AG04449 (cell line): ENCODE results near the gene SLC25A47.
"Not testable (repeated sequence)": the region's sequence is repeated elsewhere in the genome, so short reads cannot be mapped to it uniquely, and the experiment has no call there.

Source experiments
- CTCF ChIA-PET: fragments of 350-600 bp; formaldehyde crosslinking; extraction: SDS; loops from one replicate; lab custom pipeline; 2021; ENCODE audit warnings: antibody characterized with exemption; lab: Yijun Ruan, JAX
- POLR2A ChIA-PET: fragments of 400-600, 350-600 bp; formaldehyde crosslinking; extraction: SDS; loops from one replicate; lab custom pipeline; 2020; ENCODE audit warnings: antibody characterized with exemption, inconsistent platforms; lab: Yijun Ruan, JAX
- DNase-seq: peaks from one replicate; pipeline ENCODE4 v3.0.0-alpha.2; 2010; ENCODE audit warnings: low read depth, low spot score
- H3K4me3 ChIP-seq: 2 replicates; pipeline ENCODE4 v1.5.1; 2011; ENCODE audit warnings: low read depth, mild to moderate bottlenecking, control low read depth, low read length
- TF ChIP-seq, protein P1 (sequence below): IDR thresholded peaks from one replicate; pipeline ENCODE4 v1.5.1; 2011; ENCODE audit warnings: mild to moderate bottlenecking, moderate library complexity, low read length, control low read depth, inconsistent platforms; ENCODE audit not compliant: insufficient read depth; ENCODE audit errors: missing control alignments

Gene SLC25A47

DNA sequence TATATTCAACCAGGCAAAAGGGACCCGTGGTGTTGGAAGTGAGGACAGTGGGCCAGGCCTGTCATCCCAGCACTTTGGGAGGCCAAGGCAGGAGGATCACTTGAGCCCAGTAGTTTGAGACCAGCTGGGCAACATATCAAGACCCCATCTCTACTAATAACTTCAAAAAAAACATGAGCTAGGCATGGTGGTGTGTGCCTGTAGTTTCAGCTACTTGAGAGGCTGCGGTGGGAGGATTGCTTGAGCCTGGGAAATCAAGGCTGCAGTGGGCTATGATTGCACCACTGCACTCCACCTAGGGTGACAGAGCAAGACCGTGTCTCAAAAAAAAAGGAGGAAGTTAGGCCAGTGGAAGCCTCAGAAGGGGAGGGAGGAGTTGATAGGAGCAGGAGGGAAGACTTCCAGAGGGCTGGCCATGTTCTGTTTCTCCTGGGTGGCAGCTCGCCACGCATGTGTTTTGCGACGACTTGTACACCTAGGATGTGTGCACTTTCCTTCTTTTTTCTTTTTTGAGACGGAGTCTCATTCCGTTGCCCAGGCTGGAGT is 27.0 kb upstream of the SLC25A47 start:
- DNase-seq, result no peak
- TF ChIP-seq, protein P1, sequence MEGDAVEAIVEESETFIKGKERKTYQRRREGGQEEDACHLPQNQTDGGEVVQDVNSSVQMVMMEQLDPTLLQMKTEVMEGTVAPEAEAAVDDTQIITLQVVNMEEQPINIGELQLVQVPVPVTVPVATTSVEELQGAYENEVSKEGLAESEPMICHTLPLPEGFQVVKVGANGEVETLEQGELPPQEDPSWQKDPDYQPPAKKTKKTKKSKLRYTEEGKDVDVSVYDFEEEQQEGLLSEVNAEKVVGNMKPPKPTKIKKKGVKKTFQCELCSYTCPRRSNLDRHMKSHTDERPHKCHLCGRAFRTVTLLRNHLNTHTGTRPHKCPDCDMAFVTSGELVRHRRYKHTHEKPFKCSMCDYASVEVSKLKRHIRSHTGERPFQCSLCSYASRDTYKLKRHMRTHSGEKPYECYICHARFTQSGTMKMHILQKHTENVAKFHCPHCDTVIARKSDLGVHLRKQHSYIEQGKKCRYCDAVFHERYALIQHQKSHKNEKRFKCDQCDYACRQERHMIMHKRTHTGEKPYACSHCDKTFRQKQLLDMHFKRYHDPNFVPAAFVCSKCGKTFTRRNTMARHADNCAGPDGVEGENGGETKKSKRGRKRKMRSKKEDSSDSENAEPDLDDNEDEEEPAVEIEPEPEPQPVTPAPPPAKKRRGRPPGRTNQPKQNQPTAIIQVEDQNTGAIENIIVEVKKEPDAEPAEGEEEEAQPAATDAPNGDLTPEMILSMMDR, result no peak
- POLR2A ChIA-PET, result interaction anchor here (1.0 kb wide), 1 partner anchor 10 kb away, joined by 3 read pairs; the partner anchor contains the start of gene SLC25A29
- H3K4me3 ChIP-seq, result no peak overlapping the region
- CTCF ChIA-PET, result interaction anchor here (1.7 to 14.1 kb wide), 2 partner anchors 9 to 12 kb away, joined by 6 to 141 read pairs; no protein-coding TSS in a partner anchor

DNA sequence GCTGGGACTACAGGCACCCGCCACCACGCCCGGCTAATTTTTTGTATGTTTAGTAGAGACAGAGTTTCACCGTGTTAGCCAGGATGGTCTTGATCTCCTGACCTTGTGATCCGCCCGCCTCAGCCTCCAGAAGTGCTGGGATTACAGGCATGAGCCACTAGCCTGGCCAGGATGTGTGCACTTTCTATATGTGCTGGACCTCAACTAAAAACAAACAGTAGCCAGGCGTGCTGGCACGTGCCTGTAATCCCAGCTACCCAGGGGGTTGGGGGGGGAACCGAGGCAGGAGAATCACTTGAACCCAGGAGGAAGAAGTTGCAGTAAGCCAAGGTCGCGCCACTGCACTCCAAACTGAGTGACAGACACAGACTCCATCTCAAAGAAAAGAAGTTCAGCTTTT is 26.4 kb upstream of the SLC25A47 start:
- CTCF ChIA-PET, result interaction anchor here (1.3 to 14.1 kb wide), 3 partner anchors 8 to 18 kb away, joined by 5 to 141 read pairs (median 6); no protein-coding TSS in a partner anchor
- not testable (repeated sequence) for H3K4me3 ChIP-seq, DNase-seq
- POLR2A ChIA-PET, result interaction anchor here (1.0 kb wide), 1 partner anchor 9 kb away, joined by 3 read pairs; the partner anchor contains the start of gene SLC25A29

DNA sequence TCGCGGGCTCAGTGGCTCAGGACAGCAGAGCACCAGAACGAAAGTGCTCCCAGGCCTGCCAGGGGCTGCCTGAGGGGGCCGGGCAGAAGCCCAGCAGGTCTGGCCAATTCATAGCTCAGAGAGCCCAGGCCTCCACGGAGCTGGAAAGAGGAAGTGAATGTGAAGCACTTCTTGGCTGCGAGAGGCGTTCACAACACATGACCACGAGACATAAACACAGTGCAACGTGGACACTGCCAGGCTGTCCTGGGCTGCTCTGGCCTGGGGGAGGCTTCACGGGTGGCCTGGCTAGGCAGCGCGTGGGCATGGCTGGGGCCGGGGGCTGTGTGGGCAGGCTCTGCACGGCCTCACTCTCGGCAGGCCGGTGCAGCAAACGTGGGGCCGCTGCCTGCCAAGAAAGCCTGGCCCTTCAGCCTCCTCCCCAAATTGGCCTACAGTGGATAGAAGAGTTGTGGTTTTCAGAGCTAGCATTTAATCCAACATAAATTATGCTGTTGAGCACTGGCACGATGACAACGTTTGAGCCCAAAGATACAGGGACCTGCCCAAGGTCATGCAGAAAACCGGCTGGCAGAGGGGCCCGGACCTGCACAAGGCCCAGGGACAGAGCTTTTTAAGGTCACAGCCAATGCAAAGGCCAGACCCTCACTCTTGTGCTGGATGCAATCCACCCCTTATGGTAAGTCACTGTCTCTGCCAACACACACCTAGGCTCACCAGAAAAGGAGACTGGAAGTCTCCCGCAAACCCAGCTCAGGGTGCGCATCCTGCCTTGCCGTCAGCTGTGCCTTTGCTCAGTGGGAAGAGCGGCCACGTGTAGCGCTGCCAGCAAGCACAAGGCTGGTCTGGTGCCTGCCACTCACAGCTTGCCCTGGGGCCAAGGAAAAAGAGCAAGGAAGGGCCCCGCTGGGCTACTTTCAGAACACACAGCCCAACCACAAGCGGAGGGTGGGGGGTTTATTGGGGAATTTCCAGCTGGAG is 25.5 kb upstream of the SLC25A47 start:
- H3K4me3 ChIP-seq, result no peak overlapping the region
- ChIA-PET CTCF (interaction anchor here (0.7 to 14.1 kb wide), 5 partner anchors 7 to 80 kb away, joined by 3 to 141 read pairs (median 5); partner anchors contain the start of gene SLC25A29), POLR2A (interaction anchor here (1.0 kb wide), 1 partner anchor 9 kb away, joined by 3 read pairs; the partner anchor contains the start of gene SLC25A29)
- TF ChIP-seq, protein P1, result no peak
- DNase-seq, result no peak

DNA sequence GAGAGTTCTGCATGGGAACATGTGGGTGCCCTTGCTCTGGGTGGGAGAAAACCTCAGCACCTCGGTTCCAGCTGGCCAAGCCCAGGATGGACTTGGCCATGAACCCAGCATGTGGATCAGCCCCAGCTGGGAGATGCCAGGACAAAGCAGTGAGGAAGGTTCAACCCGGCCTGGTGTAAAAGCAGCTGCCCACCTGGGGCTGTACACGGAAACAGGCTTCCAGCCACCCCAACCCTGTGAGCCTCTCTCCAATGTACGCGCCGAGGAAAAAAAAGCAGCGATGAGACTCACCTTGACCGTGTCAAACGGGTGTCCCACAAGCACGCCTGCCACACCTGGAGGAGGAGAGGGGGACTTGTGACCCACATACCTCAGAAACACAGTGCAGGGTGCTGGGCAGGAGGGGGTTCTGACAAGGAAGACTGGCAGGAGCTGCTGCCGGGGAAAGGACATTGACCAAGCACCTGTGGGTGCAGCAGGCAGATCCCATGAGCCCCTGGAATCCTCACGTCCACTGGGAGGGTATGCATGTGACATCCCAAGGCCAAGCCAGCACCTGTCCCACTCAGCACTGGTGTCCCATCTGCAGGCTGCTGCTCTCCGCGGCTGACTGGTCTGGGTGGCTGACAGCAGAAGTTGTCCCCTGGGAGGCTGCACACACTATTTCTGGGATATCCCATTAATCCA is 24.4 kb upstream of the SLC25A47 start:
- no peak for DNase-seq
- ChIA-PET CTCF (interaction anchor here (1.4 to 14.1 kb wide), 2 partner anchors 14 to 79 kb away, joined by 5 to 141 read pairs; no protein-coding TSS in a partner anchor), POLR2A (no interaction called here)
- H3K4me3 ChIP-seq, result no peak overlapping the region
- TF ChIP-seq, protein P1, result no peak

DNA sequence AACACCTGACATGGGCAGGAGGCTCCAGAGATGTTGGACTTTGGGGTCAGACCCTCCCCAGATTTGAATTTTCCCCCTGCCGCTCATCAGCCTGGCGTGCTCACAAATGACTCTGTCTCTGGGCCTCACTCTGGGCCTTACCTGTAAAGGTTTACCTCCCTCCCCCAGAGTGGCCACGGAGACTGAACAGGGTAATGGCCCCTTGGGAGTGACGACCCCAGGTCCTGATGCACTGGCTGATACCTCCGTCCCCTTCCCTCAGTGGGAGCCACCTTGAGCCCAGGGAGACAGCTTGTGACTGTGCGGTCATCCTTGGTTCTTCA is 23.9 kb upstream of the SLC25A47 start:
- ChIA-PET POLR2A (no interaction called here), CTCF (interaction anchor here (14.1 kb wide), 1 partner anchor 15 kb away, joined by 141 read pairs; no protein-coding TSS in a partner anchor)
- no peak overlapping the region for H3K4me3 ChIP-seq
- TF ChIP-seq, protein P1, result no peak
- no peak for DNase-seq

DNA sequence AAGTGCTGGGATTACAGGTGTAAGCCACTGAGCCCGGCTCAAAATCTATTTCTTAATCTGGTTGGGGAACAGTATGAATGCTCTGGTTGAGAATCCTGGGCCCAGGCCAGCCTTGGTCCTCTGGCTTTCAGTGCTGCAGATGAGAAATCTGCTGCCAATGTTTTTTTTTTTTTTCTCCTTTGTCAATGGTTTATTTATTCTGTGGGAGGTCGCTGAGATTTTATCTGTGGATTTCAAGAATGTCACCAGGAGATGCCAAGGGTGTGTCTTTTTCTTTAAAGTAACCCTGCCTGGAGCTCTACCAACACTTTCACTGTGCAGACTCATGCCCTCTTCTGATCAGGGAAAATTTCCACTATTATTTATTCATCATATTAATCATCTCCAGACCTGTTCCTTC is 20.5 kb upstream of the SLC25A47 start:
- no peak for DNase-seq
- ChIA-PET POLR2A (no interaction called here), CTCF (interaction anchor here (0.6 to 14.1 kb wide), 11 partner anchors 9 to 82 kb away, joined by 3 to 141 read pairs (median 5); no protein-coding TSS in a partner anchor)
- TF ChIP-seq, protein P1, result no peak
- H3K4me3 ChIP-seq, result no peak overlapping the region
